ENCODE results near the gene NR1H2.
"Not testable (repeated sequence)": the region's sequence is repeated elsewhere in the genome, so short reads cannot be mapped to it uniquely, and the experiment has no call there.

Gene NR1H2

DNA sequence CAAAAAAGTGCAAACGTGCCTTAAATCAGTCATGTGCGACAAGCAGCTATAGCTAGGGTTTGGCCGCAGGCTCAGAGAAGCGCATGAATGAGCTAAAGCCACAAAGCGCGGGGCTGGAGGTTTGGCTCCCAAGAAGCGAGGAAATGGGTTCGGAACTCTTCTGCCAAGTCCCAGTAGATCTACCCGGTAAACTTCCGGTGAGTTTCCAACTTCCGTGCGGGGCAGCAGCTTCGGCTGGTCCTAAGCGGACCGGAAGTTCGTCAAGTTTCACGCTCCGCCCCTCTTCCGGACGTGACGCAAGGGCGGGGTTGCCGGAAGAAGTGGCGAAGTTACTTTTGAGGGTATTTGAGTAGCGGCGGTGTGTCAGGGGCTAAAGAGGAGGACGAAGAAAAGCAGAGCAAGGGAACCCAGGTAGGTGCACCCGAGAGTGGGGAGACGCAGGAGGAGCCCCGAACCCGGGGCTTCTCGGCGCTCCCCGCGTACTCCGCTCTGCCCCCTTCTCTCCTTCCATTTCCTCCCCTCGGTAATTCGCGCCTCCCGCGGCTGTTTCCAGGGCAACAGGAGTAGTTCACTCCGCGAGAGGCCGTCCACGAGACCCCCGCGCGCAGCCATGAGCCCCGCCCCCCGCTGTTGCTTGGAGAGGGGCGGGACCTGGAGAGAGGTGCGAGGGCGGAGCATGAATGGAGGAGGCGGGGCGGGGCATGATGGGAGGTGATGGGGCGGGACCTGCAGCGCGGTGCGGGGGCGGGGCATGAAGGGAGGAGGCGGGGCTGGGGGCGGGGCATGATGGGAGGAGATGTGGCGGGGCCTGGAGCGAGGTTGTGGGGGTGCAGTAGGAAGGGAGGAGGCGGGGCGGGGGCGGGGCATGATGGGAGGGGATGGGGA, at the start of gene NR1H2:
Gene NR1H2 (plus strand): TSS at position 292 of the 885 bp plus-strand sequence. CDS start 1,149 bp downstream, outside the sequence.
- DNase-seq (ENCODE audit: low read depth in 2 of 3, low spot score in 1 of 3), result peak; percentile 90 to 98 (median 91)

GRCh38 chr19:50327013-50327412, 49.2 kb upstream of the NR1H2 start:
- no peak for DNase-seq (ENCODE audit: low read depth in 2 of 3, low spot score in 1 of 3)

- DNase-seq (ENCODE audit: low read depth in 2 of 3, low spot score in 1 of 3), result no peak
Observed at GRCh38 chr19:50327461-50328223, 48.6 kb upstream of the NR1H2 start.

- DNase-seq (ENCODE audit: low read depth in 2 of 3, low spot score in 1 of 3), result no peak
Observed at GRCh38 chr19:50328224-50328872, 47.9 kb upstream of the NR1H2 start.

- no peak for DNase-seq (ENCODE audit: low read depth in 2 of 3, low spot score in 1 of 3)
Observed at GRCh38 chr19:50328873-50329145, 47.4 kb upstream of the NR1H2 start.

GRCh38 chr19:50329146-50329925, 46.9 kb upstream of the NR1H2 start, which contains the start of gene KCNC3:
Gene KCNC3, minus strand, starts transcription at chr19:50329377. Its CDS starts 295 bp downstream, at chr19:50329082.
- peak; percentile 95 to 99 (median 97) for DNase-seq (ENCODE audit: low read depth in 2 of 3, low spot score in 1 of 3)

- DNase-seq (ENCODE audit: low read depth in 2 of 3, low spot score in 1 of 3), result not testable (repeated sequence)
Observed at GRCh38 chr19:50329926-50330294, 46.3 kb upstream of the NR1H2 start.

DNA sequence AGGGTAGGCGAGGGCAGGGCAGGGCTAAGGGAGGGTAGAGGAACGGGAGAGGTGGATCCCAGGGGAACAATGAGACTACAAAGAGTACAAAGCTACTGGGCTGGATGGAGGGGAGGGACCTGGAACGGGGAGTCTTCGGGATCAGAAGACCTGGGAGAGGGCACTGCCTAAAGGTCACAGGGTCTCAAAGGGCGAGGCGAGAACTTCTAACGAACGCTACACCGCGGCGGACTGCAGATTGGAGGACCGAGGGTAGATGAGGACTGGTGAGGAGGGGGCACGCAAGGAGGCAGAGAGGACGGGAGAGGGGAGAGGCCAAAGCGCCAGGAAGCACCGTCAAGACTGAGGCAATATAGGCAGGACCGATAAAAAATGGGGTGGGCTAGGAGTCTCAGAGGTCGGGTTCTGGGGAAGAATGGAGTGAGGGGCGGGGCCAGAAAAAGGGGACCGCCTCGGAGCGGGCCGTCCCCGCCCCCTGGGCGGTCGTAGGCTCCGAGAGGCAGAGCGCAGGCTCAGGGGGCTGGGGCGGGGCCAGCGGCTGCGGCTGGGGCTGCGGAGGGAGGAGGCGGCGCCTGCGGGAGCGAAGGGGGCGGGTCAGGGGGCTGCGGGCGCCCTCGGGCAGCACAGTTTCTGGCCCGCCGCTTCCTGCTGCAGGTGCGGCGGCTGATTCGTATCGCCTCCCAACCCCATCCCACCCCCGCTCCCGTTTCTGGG, 45.7 kb upstream of the NR1H2 start:
- peak; percentile 76 to 83 (median 81) for DNase-seq (ENCODE audit: low read depth in 2 of 3, low spot score in 1 of 3)

DNA sequence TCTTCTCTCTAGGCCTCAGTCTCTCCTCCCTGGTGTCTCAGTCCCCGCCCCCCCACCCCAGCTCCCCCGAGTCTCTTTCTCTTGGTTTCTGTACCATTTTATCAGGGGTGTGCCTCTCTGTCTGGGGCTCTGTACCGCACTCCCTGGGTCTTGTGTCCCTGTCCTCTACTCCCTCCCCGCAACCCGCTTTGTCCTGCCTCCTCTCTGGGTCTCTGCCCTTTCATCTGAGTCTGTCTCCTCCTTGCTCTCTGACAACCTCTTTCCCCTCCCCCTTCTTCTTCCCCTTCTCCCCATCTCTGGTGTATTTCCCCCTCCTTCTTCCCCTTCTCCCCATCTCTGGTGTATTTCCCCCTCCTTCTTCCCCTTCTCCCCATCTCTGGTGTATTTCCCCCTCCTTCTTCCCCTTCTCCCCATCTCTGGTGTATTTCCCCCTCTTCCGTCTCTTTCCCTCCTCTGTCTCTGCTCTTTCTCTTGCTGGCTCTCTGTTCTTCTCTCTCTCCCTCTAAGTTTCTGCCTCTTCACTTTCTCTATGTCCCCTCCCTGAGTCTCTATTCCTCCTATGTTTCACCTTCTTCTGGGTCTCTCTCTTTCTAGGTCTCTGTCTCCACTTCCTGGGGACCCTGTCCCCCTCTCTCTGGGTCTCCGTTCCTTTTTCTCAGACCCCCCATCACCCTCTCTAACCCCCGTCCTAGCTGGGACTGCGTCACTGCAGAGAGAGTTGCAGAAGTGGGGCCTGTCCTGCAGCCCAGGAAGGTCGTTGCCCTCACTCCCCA, 44.9 kb upstream of the NR1H2 start:
- no peak for DNase-seq (ENCODE audit: low read depth in 2 of 3, low spot score in 1 of 3)

DNA sequence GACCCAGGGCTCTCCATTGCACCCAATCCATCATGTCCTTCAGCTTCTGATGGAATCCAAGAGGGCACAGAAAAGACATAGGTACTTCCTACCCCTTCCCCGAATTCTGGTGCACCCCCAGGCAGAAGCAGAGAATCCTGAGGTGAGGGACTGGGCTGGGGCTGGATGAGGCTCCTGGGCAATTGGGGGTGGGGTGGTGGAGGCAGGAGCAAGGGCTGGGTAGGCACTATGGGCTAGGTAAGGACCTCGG, 44.3 kb upstream of the NR1H2 start:
- DNase-seq (ENCODE audit: low read depth in 2 of 3, low spot score in 1 of 3), result no peak

GRCh38 chr19:50332244-50333038, 43.8 kb upstream of the NR1H2 start:
- DNase-seq (ENCODE audit: low read depth in 2 of 3, low spot score in 1 of 3), result no peak

- DNase-seq (ENCODE audit: low read depth in 2 of 3, low spot score in 1 of 3), result peak; percentile 88 to 94 (median 92)
Observed at GRCh38 chr19:50333235-50333736, 43.0 kb upstream of the NR1H2 start.

GRCh38 chr19:50333737-50334617, 42.3 kb upstream of the NR1H2 start:
- DNase-seq (ENCODE audit: low read depth in 2 of 3, low spot score in 1 of 3), result peak; percentile 70 to 76 (median 74)

GRCh38 chr19:50334741-50335421, 41.4 kb upstream of the NR1H2 start:
- DNase-seq (ENCODE audit: low read depth in 2 of 3, low spot score in 1 of 3), result no peak

DNA sequence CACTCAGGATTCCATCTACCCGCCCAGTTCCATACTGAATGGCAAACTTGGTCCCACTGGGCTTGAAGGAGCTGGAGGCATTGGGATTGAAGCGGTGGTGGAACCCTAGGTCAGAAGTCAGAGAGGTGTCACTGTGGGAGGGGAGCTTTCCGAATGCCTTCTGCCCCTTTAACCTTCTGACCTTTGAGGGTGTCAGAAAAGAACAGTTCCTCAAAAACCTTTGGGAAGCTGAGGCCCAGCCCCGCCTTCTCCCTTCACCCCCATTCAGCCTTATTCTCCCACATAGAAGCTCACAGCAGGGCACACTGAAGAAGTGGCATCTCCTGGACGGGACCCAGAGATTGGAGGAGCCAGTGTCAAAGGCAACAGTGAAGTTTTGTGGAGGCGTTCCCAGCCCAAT, 39.2 kb upstream of the NR1H2 start:
- not testable (repeated sequence) for DNase-seq (ENCODE audit: low read depth in 2 of 3, low spot score in 1 of 3)

GRCh38 chr19:50340331-50340730, 35.9 kb upstream of the NR1H2 start:
- DNase-seq (ENCODE audit: low read depth in 2 of 3, low spot score in 1 of 3), result no peak

GRCh38 chr19:50341091-50341564, 35.1 kb upstream of the NR1H2 start:
- DNase-seq (ENCODE audit: low read depth in 2 of 3, low spot score in 1 of 3), result no peak

Measured in stimulated activated CD4-positive, alpha-beta T cell treated with anti-CD3 and anti-CD28 coated beads, Interleukin-12 subunit alpha, Interleukin-12 subunit beta, amount 100 ng/mL, for 48 hours (primary cell).